GM10847 (cell line): ENCODE measurements around the gene CDK17.

Source experiments
- POLR2A ChIP-seq: IDR thresholded peaks from 2 replicates; pipeline ENCODE4 v1.6.1; 2011; ENCODE audit not compliant: insufficient read length; ENCODE audit errors: extremely low read depth

Gene CDK17

GRCh38 chr12:96260231-96260630 is 140.0 kb downstream of the CDK17 start:
- TF ChIP-seq POLR2A: no peak

- TF ChIP-seq POLR2A: no peak
These were observed 141.9 kb downstream of the CDK17 start for GRCh38 chr12:96258104-96258961.

- no peak for TF ChIP-seq POLR2A
These were observed 142.6 kb downstream of the CDK17 start for GRCh38 chr12:96257550-96258103.

GRCh38 chr12:96256672-96257361 is 143.4 kb downstream of the CDK17 start:
- TF ChIP-seq POLR2A: no peak

- no peak for TF ChIP-seq POLR2A
These were observed 145.2 kb downstream of the CDK17 start for GRCh38 chr12:96255077-96255476.

- no peak for TF ChIP-seq POLR2A
These were observed 150.0 kb downstream of the CDK17 start for GRCh38 chr12:96250119-96250685.

GRCh38 chr12:96249196-96250118 is 150.8 kb downstream of the CDK17 start:
- TF ChIP-seq POLR2A: no peak

GRCh38 chr12:96248136-96248931 is 151.9 kb downstream of the CDK17 start:
- TF ChIP-seq POLR2A: no peak

- no peak for TF ChIP-seq POLR2A
These were observed 152.7 kb downstream of the CDK17 start for GRCh38 chr12:96247563-96247962.

- TF ChIP-seq POLR2A: no peak
These were observed 153.2 kb downstream of the CDK17 start for GRCh38 chr12:96246926-96247505.

GRCh38 chr12:96244826-96245225 is 155.4 kb downstream of the CDK17 start:
- no peak for TF ChIP-seq POLR2A

- no peak for TF ChIP-seq POLR2A
These were observed 157.6 kb downstream of the CDK17 start for GRCh38 chr12:96242597-96242996.

- no peak for TF ChIP-seq POLR2A
These were observed 158.4 kb downstream of the CDK17 start for GRCh38 chr12:96241846-96242256.

- no peak for TF ChIP-seq POLR2A
These were observed 158.8 kb downstream of the CDK17 start for GRCh38 chr12:96241431-96241830.
